HS-27A (cell line): ENCODE data around the gene NCKAP1.

Experiments used
- DNase-seq: peaks from one replicate; pipeline ENCODE4 v3.0.0-alpha.2; 2012; ENCODE audit warnings: low read depth, missing footprints

Gene NCKAP1

DNA sequence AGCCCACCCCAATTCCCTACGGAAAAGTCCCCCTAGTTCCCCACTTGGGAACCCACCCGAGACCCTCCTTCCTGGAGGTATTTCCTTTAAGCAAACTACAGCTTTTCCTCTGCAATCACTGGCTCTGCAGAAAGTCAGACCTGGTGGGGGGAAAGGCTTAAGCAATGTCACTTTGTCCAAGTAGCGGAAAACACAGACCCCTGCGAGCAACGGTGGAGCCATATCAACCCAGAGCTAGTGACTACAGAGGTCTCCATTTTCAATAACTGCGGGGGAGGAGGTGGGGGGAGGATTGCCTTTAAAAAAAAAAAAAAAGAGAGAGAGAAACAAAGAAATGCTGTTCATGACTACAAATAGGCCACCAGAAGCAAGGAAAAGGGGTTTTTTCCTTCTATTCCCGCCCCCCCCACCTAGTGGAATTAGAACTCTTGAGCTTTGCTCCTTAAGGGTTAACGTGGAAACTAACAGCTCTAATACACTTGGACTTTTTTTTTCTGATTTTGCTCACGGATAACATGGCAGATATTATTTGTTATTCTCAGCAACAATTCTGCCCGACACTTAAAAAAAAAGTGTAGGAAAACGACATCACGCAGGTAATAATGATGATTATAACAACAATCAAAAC, 170.7 kb downstream of the NCKAP1 start:
- DNase-seq: no peak

DNA sequence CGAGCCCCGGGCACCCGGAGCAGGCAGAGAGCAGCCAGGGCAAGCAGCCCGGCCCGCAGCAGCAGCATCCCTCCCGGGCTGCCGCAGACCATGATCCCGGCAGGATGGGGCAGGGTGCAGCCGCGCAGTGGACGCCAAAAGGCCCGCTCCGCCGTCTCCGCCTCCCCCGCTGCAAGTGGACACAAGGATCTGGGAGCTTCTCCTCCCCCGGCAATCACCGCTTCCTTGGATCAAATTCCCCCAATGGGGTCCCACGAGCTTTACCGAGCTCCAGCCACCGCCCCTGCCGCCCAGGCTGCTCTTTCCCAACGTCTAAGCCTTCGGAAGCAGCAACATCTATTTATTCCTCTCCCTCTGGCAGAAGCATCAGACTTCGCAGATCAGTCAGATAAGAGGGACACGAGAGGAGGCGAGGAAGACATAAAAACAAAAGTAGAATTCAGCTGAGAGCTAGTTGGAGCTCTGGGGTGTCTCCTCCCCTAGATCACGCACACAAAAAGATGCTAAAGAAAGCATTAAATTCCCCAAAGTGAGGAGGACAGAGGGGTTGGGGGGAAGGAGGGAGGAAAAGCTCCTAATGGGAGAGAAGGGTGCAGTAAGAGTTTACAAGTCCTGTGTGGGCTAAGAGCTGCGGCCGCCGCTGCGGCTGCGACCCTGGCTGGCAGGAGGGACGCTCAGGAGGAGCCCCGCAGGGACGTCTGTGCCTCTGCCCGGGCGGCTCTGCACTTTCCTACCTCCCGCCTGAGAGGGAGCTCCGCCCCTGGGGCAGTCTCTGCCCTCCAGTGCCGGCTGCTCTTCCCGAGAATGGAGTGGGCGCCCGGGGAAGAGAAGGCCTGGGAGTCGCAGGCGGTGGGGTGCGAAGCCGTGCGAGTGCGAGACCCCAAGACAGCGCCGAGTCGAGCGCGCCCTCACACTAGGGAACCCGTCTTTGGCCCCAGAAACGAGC, 171.5 kb downstream of the NCKAP1 start, which contains the start of gene FRZB:
FRZB (minus strand) TSS at position 177 of the 946 bp plus-strand sequence; CDS start at position 92, 85 bp downstream.
- DNase-seq: no peak

DNA sequence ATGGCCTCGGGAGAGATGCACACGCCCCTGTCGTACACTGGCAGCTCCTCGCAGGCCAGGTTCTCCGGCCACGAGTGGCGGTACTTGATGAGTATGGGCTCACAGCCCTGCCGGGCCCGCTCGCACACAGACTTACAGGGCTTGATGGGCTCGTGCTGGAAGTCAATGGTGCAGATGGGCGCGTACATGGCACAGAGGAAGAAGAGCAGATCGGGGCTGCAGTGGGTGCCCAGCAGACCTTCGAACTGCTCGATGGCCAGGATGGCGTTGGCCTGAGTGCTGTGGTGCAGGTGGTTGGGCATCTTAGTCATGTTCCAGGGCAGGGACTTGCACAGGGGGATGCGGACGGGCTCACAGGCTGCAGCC, 172.2 kb downstream of the NCKAP1 start:
- DNase-seq: no peak

DNA sequence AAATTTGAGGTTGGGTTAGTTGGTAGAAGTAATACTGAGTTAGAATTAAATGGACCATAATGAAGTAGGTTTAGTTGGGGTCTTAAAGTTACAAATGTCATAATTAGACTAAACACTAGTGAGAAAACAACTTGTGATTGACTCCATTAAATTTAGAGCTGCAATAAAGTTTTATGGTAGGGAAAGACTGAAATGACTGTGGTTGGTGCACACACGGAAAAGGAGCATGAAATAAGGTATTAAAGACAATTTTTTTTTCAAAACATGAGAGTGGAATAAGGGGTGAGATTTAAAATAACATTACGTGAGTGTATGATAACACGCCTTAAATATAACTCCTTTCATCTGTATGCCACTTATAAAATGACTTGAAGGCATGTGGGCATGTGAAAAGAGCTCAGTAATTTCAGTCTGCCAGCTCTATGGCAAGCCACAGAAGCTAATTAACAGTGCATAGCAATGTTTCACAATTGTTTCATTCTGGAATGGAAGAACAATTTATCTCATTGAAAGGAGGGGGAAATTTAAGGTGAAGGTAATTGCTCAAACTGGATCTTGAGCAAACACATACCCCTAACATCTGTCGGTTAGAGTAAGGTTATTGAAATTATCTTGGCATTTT, 173.2 kb downstream of the NCKAP1 start:
- no peak for DNase-seq

DNA sequence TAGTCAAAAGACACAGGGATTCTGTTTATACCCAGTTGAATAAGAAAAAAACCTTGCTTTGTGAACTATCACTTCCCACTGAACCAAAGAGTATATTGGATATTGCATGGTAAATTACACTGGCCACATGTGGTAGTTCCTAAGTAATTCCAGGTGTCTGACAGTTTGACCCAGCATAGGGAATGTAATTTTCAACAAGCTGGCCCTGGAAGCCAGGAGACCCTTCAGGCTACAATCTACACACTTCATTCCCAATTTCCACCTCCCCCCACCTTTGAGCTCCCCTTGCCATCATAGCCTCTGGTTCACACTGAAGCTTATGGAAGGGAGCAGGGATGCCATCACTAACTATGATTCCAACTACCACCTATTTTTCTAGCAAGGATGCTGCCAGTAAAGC, 174.6 kb downstream of the NCKAP1 start:
- DNase-seq: no peak

DNA sequence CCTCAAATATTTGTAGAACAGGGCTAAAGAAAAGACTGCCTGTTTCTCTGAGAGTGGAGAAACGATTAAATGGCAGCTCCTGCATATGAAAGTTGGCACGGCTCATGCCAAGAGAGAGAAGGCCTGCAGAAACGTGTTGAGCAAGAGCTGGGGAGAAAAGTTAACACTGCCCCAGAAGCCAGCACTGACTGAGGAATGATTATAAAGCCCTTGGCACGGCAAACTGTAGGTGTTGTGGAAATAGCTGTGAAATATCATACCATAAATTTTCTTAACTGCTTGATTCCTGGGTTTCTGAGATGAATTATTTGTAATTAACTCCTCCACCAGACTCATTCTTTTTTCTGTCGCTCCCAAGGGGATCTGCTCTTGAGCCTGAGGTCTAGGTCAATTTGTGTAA, 176.2 kb downstream of the NCKAP1 start:
- DNase-seq: no peak

DNA sequence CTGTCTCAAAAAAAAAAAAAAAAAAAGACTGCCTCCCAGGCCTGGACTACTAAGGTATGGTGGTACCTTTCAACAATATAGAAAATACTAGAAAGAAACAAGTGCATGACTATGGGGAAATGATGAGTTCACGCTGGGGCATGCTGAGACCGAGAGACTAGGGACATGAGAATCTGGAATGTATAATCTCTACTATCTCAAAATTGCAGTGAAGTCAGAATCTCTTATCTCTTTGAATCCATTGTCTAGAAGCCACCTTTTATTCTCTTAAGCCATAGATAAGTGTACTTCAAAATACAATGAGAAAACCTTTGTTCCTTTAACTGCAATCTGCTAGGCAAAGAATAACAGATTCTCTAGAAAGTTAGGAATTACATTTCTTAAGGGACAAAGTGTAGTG, 177.4 kb downstream of the NCKAP1 start:
- no peak for DNase-seq
